ENCODE results near the gene MEX3D.

DNA sequence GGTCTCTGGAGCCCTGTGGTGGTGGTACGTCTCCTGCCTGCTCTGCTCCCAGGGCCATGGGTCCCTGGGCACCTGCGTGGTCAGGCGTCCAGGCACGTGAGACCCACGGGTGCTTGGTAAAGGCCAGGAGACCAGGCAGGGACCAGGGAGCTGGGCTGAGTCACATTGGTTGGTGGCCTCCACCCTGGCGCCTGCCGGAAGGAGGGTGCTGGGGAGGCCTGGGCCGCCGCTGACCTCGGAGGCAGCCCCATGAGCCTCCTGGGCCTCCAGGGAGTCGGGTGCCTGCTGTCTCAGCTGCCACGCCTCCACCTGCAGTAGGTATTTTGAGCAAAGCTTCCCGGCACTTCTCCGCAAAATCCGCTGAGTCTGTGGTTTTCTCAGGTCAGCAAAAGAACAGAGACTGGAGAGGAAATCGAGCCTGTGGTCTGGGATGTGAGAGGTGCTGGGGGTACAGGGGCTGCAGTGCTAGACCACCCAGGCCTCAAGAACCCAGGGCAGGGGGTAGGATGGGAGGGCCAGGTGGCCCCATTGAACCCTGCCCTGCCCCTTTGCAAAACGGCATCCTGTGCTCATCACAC, 47.8 kb downstream of the MEX3D start:
- TF ChIP-seq POLR2A (IDR thresholded peaks at IDR 0.05) (no peak), CTCF (IDR thresholded peaks at IDR 0.05) (no peak)

All from body of pancreas (tissue), 4 donors.